ENCODE data around the gene UNC5CL.

DNA sequence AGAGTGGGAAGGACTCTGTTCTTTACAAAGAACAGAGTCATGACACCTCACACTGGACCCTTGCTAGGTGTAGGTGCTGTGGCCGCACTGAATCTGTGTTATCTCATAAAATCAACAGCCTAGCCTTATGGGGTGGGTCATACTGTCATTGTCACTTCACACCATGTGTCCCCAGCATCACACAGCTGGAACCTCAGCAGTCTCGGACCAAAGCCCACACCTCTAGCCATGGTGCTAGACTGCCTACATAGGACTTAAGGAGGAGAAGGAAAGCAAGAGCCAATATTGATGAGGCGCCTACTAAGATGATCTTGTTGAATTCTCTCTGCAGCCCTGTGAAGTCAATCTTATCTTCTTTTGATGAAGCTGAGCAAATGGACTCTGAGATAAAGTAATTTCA lies 31.0 kb downstream of the UNC5CL start:
- TF ChIP-seq, protein P1, sequence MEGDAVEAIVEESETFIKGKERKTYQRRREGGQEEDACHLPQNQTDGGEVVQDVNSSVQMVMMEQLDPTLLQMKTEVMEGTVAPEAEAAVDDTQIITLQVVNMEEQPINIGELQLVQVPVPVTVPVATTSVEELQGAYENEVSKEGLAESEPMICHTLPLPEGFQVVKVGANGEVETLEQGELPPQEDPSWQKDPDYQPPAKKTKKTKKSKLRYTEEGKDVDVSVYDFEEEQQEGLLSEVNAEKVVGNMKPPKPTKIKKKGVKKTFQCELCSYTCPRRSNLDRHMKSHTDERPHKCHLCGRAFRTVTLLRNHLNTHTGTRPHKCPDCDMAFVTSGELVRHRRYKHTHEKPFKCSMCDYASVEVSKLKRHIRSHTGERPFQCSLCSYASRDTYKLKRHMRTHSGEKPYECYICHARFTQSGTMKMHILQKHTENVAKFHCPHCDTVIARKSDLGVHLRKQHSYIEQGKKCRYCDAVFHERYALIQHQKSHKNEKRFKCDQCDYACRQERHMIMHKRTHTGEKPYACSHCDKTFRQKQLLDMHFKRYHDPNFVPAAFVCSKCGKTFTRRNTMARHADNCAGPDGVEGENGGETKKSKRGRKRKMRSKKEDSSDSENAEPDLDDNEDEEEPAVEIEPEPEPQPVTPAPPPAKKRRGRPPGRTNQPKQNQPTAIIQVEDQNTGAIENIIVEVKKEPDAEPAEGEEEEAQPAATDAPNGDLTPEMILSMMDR (IDR thresholded peaks at IDR 0.05; ENCODE audit: control extremely low read depth in 1 of 3, insufficient read depth in 1 of 3, low read depth in 1 of 3, low read length in 3 of 3): no peak
- TF ChIP-seq SP2 (IDR thresholded peaks at IDR 0.05; ENCODE audit: low read length) (no peak), EGR1 (IDR thresholded peaks at IDR 0.05; ENCODE audit: borderline replicate concordance, low read depth, low read length) (no peak), JUN (IDR thresholded peaks at IDR 0.05; ENCODE audit: low read depth, low read length) (no peak), TAF1 (IDR thresholded peaks at IDR 0.05; ENCODE audit: low read depth, low read length) (no peak), GTF2F1 (IDR thresholded peaks at IDR 0.05; ENCODE audit: borderline replicate concordance, low read depth, low read length) (no peak), SP4 (IDR thresholded peaks at IDR 0.05; ENCODE audit: low read length) (no peak)
- TF ChIP-seq, protein P2, sequence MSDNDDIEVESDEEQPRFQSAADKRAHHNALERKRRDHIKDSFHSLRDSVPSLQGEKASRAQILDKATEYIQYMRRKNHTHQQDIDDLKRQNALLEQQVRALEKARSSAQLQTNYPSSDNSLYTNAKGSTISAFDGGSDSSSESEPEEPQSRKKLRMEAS (IDR thresholded peaks at IDR 0.05): no peak
- TF ChIP-seq, protein P3, sequence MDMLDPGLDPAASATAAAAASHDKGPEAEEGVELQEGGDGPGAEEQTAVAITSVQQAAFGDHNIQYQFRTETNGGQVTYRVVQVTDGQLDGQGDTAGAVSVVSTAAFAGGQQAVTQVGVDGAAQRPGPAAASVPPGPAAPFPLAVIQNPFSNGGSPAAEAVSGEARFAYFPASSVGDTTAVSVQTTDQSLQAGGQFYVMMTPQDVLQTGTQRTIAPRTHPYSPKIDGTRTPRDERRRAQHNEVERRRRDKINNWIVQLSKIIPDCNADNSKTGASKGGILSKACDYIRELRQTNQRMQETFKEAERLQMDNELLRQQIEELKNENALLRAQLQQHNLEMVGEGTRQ (IDR thresholded peaks at IDR 0.05; ENCODE audit: low read length): no peak

Data from H1 (cell line).